Stimulated activated CD4-positive, alpha-beta T cell treated with anti-CD3 and anti-CD28 coated beads, Interleukin-1b, Interleukin-23, amount 100 ng/mL, for 4 hours (primary cell): ENCODE data around the gene PTPRM.

ENCODE experiments used
- DNase-seq, 2 donors: peaks; one replicate each; pipeline ENCODE4 v3.0.0-alpha.2; 2020; ENCODE audit warnings: low read depth in 2 of 2

The PTPRM gene

GRCh38 chr18:7566567-7567473 is at the start of gene PTPRM:
PTPRM (plus strand) TSS chr18:7567316; CDS start chr18:7567819, 503 bp downstream.
- peak in 1 of 2 donors; percentile 42 for DNase-seq

GRCh38 chr18:7517852-7518251 is 49.3 kb upstream of the PTPRM start:
- no peak for DNase-seq

- no peak for DNase-seq
Observed at GRCh38 chr18:7520200-7520785, 46.8 kb upstream of the PTPRM start.

GRCh38 chr18:7521226-7521856 is 45.8 kb upstream of the PTPRM start:
- no peak for DNase-seq

- no peak for DNase-seq
Observed at GRCh38 chr18:7523772-7524171, 43.3 kb upstream of the PTPRM start.

- DNase-seq = no peak
Observed at GRCh38 chr18:7524786-7525185, 42.3 kb upstream of the PTPRM start.

- no peak for DNase-seq
Observed at GRCh38 chr18:7532942-7533341, 34.2 kb upstream of the PTPRM start.

- DNase-seq = no peak
Observed at GRCh38 chr18:7535436-7536205, 31.5 kb upstream of the PTPRM start.

GRCh38 chr18:7537145-7537544 is 30.0 kb upstream of the PTPRM start:
- no peak for DNase-seq

- no peak for DNase-seq
Observed at GRCh38 chr18:7541835-7542234, 25.3 kb upstream of the PTPRM start.

- no peak for DNase-seq
Observed at GRCh38 chr18:7544686-7545085, 22.4 kb upstream of the PTPRM start.

- no peak for DNase-seq
Observed at GRCh38 chr18:7545734-7546133, 21.4 kb upstream of the PTPRM start.

- no peak for DNase-seq
Observed at GRCh38 chr18:7548221-7548620, 18.9 kb upstream of the PTPRM start.

- DNase-seq = no peak
Observed at GRCh38 chr18:7548721-7549120, 18.4 kb upstream of the PTPRM start.

GRCh38 chr18:7557973-7558372 is 9.1 kb upstream of the PTPRM start:
- no peak for DNase-seq

- no peak for DNase-seq
Observed at GRCh38 chr18:7558769-7559168, 8.3 kb upstream of the PTPRM start.

- no peak for DNase-seq
Observed at GRCh38 chr18:7559709-7560319, 7.3 kb upstream of the PTPRM start.

- no peak for DNase-seq
Observed at GRCh38 chr18:7561909-7562460, 5.1 kb upstream of the PTPRM start.

GRCh38 chr18:7562491-7562890 is 4.6 kb upstream of the PTPRM start:
- DNase-seq = no peak

GRCh38 chr18:7565677-7566076 is 1.4 kb upstream of the PTPRM start:
- no peak for DNase-seq

GRCh38 chr18:7566244-7566566 is 911 bp upstream of the PTPRM start:
- DNase-seq = no peak
